ENCODE measurements around the gene LMX1A.

The LMX1A gene

DNA sequence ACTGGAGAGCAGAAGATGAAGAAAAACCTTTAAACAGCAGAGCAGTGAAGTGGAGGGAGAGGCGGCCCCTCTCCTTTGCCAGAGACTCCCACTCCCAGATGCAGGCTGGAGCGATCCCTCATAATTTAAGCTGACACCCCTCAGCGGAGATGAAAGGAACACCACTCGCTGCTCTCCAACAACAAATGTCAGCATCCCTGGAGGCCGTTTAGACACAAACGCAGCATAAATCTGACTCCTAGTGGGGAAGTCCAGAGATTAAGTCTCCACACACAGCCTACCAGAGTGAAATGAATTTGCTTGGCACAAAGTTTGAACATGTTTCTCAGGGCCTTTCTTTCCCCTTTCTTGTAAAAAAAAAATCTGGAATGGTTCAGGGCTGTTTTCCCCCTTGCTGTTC is 137.8 kb downstream of the LMX1A start:
- Mint-ChIP-seq H3K4me3 (no peak overlapping the region), H3K4me1 (no peaks in the 10 kb centered on the region), H3K9me3 (no peaks in the 10 kb centered on the region), H3K27me3 (peaks cover 9% of the 10 kb centered on the region), H3K27ac (no peak overlapping the region), H3K36me3 (no peaks in the 10 kb centered on the region)
- no peak for DNase-seq
- CTCF ChIA-PET: no interaction called here

DNA sequence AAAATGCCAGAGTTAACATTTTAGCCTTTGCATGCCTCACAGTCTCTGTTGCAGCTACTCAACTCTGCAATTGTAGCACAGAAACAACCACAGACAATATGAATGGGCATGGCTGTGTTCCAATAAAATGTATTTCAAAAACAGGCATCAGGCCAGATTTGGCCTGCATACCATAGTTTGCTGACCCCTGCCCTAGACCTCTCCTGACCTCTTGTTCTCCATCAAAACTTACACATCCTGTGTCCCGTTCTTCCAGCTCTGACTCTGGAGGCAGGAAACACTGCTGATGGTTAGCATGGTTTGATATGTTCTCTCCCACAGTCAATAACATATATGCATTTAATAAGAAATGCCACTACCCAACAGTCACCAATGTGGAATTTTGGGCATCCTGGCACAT is 138.6 kb downstream of the LMX1A start:
- H3K4me1 Mint-ChIP-seq: no peaks in the 10 kb centered on the region
- H3K27ac Mint-ChIP-seq: no peak overlapping the region
- CTCF ChIA-PET: no interaction called here
- H3K36me3 Mint-ChIP-seq: no peaks in the 10 kb centered on the region
- no peak for DNase-seq
- H3K27me3 Mint-ChIP-seq: peaks cover 9% of the 10 kb centered on the region
- H3K9me3 Mint-ChIP-seq: no peaks in the 10 kb centered on the region
- H3K4me3 Mint-ChIP-seq: no peak overlapping the region

DNA sequence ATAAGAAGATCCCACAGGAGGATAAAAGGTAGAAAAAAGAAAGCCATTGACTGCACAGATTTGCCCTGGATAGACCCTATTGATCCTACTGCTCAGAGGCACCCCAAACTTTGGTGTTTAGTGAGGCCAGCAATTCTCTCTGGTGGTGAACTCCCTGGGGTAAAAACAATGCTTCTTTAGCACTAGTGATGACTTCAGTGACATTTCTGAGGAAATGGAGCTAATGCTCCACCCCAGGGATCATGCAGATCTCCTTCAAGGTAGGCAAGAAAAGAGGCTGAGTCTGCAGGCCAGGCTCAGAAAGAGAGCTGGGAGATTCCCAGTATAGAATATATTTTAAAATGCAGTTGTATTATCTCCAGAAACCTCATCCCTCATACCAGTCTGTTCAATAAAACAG is 140.3 kb downstream of the LMX1A start:
- Mint-ChIP-seq H3K27ac (no peak overlapping the region), H3K4me3 (no peak overlapping the region), H3K27me3 (peaks cover 9% of the 10 kb centered on the region), H3K4me1 (no peaks in the 10 kb centered on the region), H3K36me3 (no peaks in the 10 kb centered on the region), H3K9me3 (no peaks in the 10 kb centered on the region)
- CTCF ChIA-PET: interaction anchor here (0.6 kb wide), 1 partner anchor 414 kb away, joined by 3 read pairs; no protein-coding TSS in a partner anchor
- DNase-seq: no peak

DNA sequence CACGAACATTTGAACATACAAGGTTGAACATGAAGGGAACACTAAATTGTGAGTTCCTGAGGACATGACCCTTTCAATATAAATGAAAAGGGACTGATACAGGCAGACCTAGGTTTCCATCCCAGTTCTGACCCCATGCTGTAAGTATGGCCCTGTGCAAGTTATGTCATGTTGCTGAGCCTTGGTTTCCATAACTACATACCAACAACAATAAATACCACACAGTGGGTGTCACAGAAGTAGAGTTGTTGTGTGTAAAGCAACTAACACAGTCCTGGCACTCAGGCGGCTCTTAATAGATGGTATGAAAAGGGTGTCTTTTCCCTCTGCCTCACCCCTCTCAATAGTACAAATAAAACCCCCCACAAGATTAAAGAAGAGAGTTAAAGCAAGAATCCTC is 140.8 kb downstream of the LMX1A start:
- H3K4me1 Mint-ChIP-seq: no peaks in the 10 kb centered on the region
- no peak for DNase-seq
- no peaks in the 10 kb centered on the region for H3K9me3 Mint-ChIP-seq
- peaks cover 9% of the 10 kb centered on the region for H3K27me3 Mint-ChIP-seq
- H3K36me3 Mint-ChIP-seq: no peaks in the 10 kb centered on the region
- CTCF ChIA-PET: no interaction called here
- H3K4me3 Mint-ChIP-seq: no peak overlapping the region
- no peak overlapping the region for H3K27ac Mint-ChIP-seq

DNA sequence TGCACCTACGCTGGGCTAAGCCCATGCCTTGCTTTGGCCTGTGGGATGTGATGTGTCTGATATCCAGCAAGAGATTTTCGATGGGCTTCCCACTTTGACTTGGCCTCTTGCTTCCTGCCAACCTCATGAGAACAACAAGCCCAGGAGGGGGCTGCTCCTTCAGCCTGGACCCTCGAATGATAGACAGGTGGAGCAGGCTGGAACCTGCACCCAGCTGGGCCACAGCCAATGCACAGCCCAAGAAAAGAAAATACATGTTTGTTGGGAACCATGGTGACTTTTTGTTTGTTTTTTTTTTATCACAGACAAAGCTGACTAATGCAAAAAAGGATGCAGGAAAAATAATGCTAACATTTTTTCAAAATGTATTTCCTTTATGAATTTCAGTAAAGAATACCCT is 144.3 kb downstream of the LMX1A start:
- Mint-ChIP-seq H3K27ac (no peak overlapping the region), H3K4me1 (no peaks in the 10 kb centered on the region), H3K36me3 (no peaks in the 10 kb centered on the region), H3K4me3 (no peak overlapping the region), H3K9me3 (no peaks in the 10 kb centered on the region), H3K27me3 (peaks cover 3% of the 10 kb centered on the region)
- DNase-seq: no peak
- CTCF ChIA-PET: no interaction called here

DNA sequence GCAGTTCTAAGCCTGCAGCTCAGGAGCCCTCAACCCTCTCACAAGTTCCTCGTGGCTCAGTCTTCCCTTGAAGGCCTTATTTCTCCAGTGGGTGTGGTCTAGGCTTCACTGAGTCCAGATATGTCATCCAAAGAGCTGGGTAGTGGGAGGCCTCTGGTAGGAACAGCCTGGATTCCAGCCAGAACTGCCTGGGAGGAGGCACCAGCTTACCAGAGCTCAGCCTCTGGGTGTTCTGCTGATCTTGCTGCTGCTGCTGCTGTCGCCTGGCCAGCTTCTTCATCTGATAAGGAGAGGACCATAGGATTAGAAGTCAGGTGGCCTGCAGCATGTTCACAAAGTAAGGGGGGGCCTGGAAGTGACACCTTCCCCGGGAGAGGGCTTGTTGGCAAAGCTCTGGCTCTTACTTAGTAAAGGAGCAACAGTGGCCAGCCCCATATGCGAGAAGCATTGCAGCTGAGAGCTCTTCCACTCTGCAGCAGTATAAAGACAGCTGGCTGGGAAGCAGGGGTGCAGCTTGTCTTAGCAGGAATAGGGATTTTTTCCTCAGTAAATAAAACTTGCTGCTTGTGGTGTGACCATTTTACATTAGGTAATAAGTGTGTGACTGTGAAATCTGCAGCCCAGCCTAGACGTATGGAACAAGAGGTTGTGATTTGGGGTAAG is 148.5 kb downstream of the LMX1A start:
- Mint-ChIP-seq H3K36me3 (no peaks in the 10 kb centered on the region), H3K4me3 (no peak overlapping the region), H3K27ac (no peak overlapping the region), H3K27me3 (no peaks in the 10 kb centered on the region), H3K9me3 (no peaks in the 10 kb centered on the region), H3K4me1 (no peaks in the 10 kb centered on the region)
- no peak for DNase-seq
- CTCF ChIA-PET: no interaction called here

DNA sequence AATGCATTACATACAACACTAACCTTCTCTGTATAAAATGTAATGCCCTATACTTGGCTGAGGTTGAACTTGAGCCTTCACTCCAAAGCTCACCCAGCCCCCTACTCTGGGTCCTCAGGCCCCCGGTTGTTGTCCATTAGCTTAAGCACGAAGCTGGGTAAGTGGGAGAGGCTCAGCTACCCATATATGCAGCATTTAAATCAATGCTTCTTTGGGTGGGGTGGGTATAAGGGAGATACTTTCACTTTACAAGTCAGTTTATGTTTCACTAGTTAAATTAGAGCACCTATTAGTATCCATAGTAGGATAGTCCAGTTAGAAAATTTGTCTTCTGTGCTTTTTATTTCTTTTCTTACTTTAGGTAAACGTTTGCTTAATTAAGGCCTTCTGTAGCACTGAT is 151.4 kb downstream of the LMX1A start:
- H3K27ac Mint-ChIP-seq: no peak overlapping the region
- no peaks in the 10 kb centered on the region for H3K4me1 Mint-ChIP-seq
- DNase-seq: no peak
- no peaks in the 10 kb centered on the region for H3K27me3 Mint-ChIP-seq
- H3K4me3 Mint-ChIP-seq: no peak overlapping the region
- CTCF ChIA-PET: interaction anchor here (0.9 kb wide), 1 partner anchor 75 kb away, joined by 3 read pairs; no protein-coding TSS in a partner anchor
- H3K9me3 Mint-ChIP-seq: no peaks in the 10 kb centered on the region
- H3K36me3 Mint-ChIP-seq: no peaks in the 10 kb centered on the region

DNA sequence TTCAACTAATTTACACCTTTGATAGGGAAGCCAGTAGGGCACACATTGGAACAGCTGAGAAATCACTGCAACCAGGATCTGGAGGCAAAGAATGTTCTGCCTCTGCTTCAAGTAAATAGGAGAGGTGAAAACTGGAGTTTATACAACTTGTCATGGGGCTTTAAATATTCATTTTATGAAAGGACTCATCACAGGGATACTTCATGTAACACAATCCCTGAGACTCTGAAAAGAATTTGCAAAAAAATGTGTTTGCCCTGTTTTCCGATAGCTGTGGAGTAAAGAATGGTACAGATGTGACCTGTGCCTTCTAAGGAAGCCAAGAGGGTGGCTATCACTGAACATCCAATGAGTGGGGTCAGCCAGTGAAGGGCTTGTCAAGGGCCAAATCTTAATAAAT is 152.0 kb downstream of the LMX1A start:
- H3K27me3 Mint-ChIP-seq: no peaks in the 10 kb centered on the region
- no peaks in the 10 kb centered on the region for H3K9me3 Mint-ChIP-seq
- CTCF ChIA-PET: no interaction called here
- no peak for DNase-seq
- H3K4me1 Mint-ChIP-seq: no peaks in the 10 kb centered on the region
- H3K27ac Mint-ChIP-seq: no peak overlapping the region
- no peaks in the 10 kb centered on the region for H3K36me3 Mint-ChIP-seq
- no peak overlapping the region for H3K4me3 Mint-ChIP-seq

DNA sequence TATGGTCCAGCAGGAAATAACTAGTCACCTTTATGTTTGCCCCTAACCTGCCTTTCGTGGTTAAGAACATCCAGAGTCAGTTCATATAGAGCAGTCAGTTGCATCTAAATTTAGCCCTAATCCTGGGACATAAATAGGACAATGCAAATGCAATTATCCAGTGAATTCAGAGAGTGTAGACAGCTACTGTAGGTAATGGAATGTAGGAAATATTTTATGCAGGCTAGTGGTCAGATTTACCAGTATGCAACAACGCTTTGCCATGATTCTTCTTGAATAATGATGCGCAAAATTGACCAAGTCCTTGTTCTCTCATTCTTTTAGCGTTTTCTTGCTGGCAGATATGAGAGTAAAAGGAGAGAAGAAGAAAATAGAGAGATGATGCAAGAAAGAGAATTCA is 165.4 kb downstream of the LMX1A start:
- no peaks in the 10 kb centered on the region for H3K36me3 Mint-ChIP-seq
- no peaks in the 10 kb centered on the region for H3K9me3 Mint-ChIP-seq
- no peak overlapping the region for H3K27ac Mint-ChIP-seq
- CTCF ChIA-PET: no interaction called here
- no peak overlapping the region for H3K4me3 Mint-ChIP-seq
- no peaks in the 10 kb centered on the region for H3K4me1 Mint-ChIP-seq
- no peak for DNase-seq
- H3K27me3 Mint-ChIP-seq: no peaks in the 10 kb centered on the region

DNA sequence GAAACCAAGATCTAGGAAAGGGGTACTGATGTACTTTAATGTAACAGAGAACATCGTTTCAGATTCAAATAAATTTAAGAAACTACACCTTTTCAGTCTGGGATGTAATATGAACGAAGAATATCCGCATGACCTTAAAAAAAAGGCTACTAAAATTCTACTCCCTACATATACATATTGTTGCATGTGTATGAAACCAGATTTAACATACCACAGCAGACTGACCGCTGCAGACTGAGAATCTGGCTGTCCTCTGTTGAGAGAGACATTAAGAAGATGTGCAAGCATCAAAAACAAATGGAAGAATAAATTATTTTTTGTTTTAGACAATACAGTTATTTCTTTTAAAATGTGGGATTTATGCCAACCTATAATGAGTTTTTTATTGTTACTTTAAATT is 166.6 kb downstream of the LMX1A start:
- Mint-ChIP-seq H3K4me3 (no peak overlapping the region), H3K27me3 (no peaks in the 10 kb centered on the region), H3K4me1 (no peaks in the 10 kb centered on the region), H3K9me3 (no peaks in the 10 kb centered on the region), H3K27ac (no peak overlapping the region), H3K36me3 (no peaks in the 10 kb centered on the region)
- CTCF ChIA-PET: no interaction called here
- DNase-seq: no peak

DNA sequence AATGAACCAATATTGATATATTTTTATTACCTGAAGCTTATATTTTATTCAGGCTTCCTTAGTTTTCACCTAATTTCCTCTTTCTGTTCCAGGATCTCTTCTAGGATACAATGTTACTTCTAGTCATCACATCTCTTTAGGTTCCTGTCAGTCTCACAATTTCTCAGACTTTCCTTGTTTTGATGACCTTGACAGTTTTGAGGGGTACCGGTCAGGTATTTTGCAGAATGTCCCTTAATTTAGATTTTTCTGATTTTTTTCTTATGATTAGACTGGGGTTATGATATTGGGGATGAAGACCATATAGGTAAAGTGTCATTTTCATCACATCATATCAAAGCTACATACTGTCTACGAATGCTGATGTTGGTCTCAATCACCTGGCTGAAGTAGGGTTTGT is 167.5 kb downstream of the LMX1A start:
- no peaks in the 10 kb centered on the region for H3K9me3 Mint-ChIP-seq

DNA sequence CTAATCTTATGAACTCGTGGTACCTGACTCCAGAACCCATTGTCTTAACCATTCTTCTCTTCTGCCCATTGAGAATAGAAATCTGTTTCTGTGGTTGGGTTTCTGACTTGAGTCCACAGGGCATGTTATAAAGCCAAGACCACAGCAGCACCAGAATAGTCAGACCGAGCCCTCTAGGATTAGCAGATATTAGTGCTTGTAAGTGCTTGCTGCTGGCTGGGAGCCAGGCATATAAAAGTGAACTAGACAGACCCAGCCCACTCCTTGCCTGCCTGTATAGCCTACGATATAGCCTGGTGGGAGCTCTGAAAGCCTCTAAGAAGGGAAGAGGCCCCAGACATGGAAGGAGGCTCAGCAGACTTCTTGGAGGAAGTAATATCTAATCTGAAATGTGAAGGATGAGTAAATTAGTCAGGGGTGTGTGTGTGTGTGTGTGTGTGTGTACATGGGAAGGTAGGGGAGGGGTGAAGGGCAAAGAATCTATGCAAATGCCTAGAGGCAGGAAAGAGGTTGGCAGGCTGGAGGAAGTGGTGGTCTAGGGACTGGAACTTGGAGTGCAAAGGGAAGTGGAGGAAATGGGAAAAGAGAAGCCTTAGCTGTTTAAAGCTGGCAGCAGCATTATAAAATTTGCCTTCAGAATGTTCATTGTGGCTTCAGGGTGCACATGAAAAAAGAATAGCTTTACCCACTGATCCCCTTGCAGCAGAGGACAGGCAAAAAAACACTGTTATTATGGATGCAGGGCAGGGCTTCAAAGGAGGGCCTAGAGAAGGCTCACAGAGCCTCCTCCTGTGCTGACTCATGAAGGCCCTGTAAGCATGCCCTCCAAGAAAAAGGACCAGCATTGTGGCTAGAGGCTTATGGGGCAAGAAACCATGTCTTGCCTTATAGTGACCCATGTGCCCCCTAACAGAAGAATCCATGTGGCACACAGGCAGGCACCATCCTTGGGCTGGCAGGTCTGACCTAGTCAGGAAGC is 169.2 kb downstream of the LMX1A start:
- Mint-ChIP-seq H3K4me3 (no peak overlapping the region), H3K36me3 (no peaks in the 10 kb centered on the region), H3K27me3 (no peaks in the 10 kb centered on the region), H3K4me1 (no peaks in the 10 kb centered on the region), H3K9me3 (peaks cover 6% of the 10 kb centered on the region), H3K27ac (no peak overlapping the region)
- no peak for DNase-seq
- CTCF ChIA-PET: no interaction called here

More for the DNA sequence above, 167.5 kb downstream of the LMX1A start:
- no peak for DNase-seq
- Mint-ChIP-seq H3K27me3 (no peaks in the 10 kb centered on the region), H3K4me1 (no peaks in the 10 kb centered on the region), H3K4me3 (no peak overlapping the region), H3K27ac (no peak overlapping the region), H3K36me3 (no peaks in the 10 kb centered on the region)
- CTCF ChIA-PET: no interaction called here

DNA sequence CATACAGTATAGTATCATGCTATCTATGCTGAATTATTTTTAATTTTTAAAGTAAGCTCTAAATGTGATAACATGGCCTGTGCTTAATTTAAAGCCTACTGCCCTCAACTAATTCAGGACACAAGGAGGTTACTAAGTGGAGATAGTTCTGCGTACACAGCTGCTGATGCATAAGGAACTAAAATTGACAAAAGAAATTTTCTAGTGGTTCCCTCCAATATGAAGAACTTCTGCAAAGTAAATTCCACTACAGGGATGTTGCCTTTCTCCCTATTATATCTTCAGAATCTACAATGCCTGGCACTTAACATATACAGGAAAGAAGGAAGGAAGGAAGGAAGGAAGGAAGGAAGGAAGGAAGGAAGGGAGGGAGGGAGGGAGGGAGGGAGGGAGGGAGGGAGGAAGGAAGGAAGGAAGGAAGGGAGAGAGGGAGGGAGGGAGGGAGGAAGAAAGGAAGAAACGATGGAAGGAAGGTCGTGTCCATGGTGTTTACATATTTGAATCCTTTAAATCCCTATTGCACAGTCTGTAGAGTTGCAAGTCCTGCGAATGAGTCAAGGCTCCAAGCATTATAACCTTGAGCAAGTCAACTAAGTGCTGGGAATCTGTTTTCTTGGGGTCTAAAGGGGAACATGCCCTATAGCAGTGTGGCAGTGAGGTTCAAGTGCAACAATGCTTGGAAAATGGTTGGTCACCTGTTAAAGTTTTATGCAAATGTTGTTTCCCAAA is 171.2 kb downstream of the LMX1A start:
- no peaks in the 10 kb centered on the region for H3K27me3 Mint-ChIP-seq
- no peaks in the 10 kb centered on the region for H3K36me3 Mint-ChIP-seq
- CTCF ChIA-PET: no interaction called here
- H3K9me3 Mint-ChIP-seq: peaks cover 7% of the 10 kb centered on the region
- H3K27ac Mint-ChIP-seq: no peak overlapping the region
- no peak for DNase-seq
- H3K4me1 Mint-ChIP-seq: no peaks in the 10 kb centered on the region
- H3K4me3 Mint-ChIP-seq: no peak overlapping the region

DNA sequence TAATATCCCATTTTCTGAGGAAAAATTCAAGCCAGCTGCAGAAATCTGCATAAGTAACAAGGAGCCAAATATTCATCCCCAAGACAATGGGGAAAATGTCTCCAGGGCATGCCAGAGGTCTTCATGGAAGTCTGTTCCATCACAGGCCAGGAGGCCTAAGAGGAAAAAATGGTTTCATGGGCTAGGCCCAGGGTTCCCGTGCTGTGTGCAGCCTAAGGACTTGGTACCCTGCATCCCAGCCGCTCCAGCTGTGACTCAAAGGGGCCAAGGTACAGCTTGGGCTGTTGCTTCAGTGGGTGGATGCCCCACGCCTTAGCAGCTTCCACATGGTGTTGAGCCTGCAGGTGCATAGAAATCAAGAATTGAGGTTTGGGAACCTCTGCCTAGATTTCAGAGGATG is 173.5 kb downstream of the LMX1A start:
- no peak overlapping the region for H3K4me3 Mint-ChIP-seq
- CTCF ChIA-PET: no interaction called here
- no peaks in the 10 kb centered on the region for H3K4me1 Mint-ChIP-seq

More for the DNA sequence above, 173.5 kb downstream of the LMX1A start:
- peaks cover 7% of the 10 kb centered on the region for H3K9me3 Mint-ChIP-seq
- H3K27me3 Mint-ChIP-seq: no peaks in the 10 kb centered on the region
- H3K27ac Mint-ChIP-seq: no peak overlapping the region
- no peaks in the 10 kb centered on the region for H3K36me3 Mint-ChIP-seq
- DNase-seq: no peak

All from activated naive CD4-positive, alpha-beta T cell treated with anti-CD3 and anti-CD28 coated beads, Interleukin-2, amount 10 ng/mL, durations not matched to agents 7 days and 5 days (primary cell).